Tibial nerve (tissue), 4 donors: ENCODE measurements around the gene LCT. TPM values are rescaled to one million over a fixed set of nuclear protein-coding genes. Genes with fewer than 3 reads are reported as not detected.

ENCODE experiments used
- DNase-seq, 2 donors: peaks; one replicate each; pipeline ENCODE4 v3.0.0-alpha.2; 2019; ENCODE audit warnings: low spot score in 2 of 2
- H3K27ac ChIP-seq, 4 donors: fragments of 200-600 bp; sonication (generic) in 3 of 4; one replicate each; pipeline ENCODE4 v1.5.1; 2017 to 2019; ENCODE audit warnings: mild to moderate bottlenecking in 1 of 4
- H3K27me3 ChIP-seq, 2 donors: fragments of 200-600 bp; sonication (generic) in 1 of 2; one replicate each; pipeline versions ENCODE4 v1.5.1 to v1.6.0; 2017 to 2019
- H3K36me3 ChIP-seq, 3 donors: fragments of 200-600 bp; sonication (generic); one replicate each; pipeline ENCODE4 v1.5.1; 2018 to 2019
- H3K4me1 ChIP-seq, 4 donors: fragments of 200-600 bp; sonication (generic) in 3 of 4; one replicate each; pipeline ENCODE4 v1.5.1; 2017 to 2019
- H3K4me3 ChIP-seq, 4 donors: fragments of 200-600 bp; sonication (generic) in 3 of 4; one replicate each; pipeline ENCODE4 v1.5.1; 2017 to 2019; ENCODE audit warnings: mild to moderate bottlenecking in 1 of 4, moderate library complexity in 1 of 4
- H3K9me3 ChIP-seq, 4 donors: fragments of 200-600 bp; sonication (generic) in 3 of 4; one replicate each; pipeline ENCODE4 v1.5.1; 2017 to 2019
- EP300 ChIP-seq, 2 donors: sonication (generic); formaldehyde crosslinking; IDR thresholded peaks; one replicate each; pipeline ENCODE4 v1.6.1; 2017; ENCODE audit warnings: antibody characterized with exemption in 2 of 2, mild to moderate bottlenecking in 1 of 2
- POLR2A ChIP-seq, 2 donors: fragments of 450-650 bp; IDR thresholded peaks; one replicate each; pipeline ENCODE4 v1.6.1; 2017; ENCODE audit warnings: antibody characterized with exemption in 2 of 2, mild to moderate bottlenecking in 2 of 2, moderate library complexity in 2 of 2
- WGBS, 2 donors: methylation state at CpG; one replicate each; pipeline ENCODE4 v1.1.5; 2018; 5-methylcytosine and 5-hydroxymethylcytosine counted together
- total RNA-seq, 4 donors: library from RNA; depleted of rRNA; stranded (reverse); fragments of >200 nt; gene quantifications; one replicate each; pipeline ENCODE4 v1.1.0, GENCODE V29; 2016
- TF ChIP-seq, protein P1 (sequence below), 5 experiments: fragments of 200-600 bp in 3 of 5; fragments of 450-650 bp in 2 of 5; sonication (generic) in 3 of 5; IDR thresholded peaks; one replicate each; pipeline ENCODE4 v1.5.1; 2016 to 2019; ENCODE audit warnings: antibody characterized with exemption in 5 of 5, mild to moderate bottlenecking in 3 of 5, moderate library complexity in 2 of 5

Gene LCT
- total RNA-seq, 4 donors from 2014 or later = under 0.01 TPM; not detected in 3

DNA sequence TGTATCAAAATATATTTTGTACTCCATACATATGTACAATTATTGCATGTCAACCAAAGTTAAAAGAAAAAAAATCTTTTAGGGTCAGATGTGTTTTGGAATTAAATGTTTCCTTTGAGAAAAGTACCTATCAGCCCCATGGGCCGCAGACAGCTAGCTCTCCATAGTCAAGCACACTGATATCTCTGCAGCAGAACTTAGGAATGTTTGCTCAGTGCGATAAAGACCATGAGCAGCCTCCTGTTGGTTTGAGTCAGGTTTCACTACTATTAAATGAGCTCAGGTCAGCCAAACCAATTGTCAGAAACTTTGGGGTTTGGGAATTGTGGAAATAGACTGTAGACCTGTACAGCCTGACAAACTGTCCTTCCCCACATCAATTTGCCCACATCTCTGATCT is 33.7 kb downstream of the LCT start:
- WGBS, 2 donors = 89 to 90% methylated on average over 2 of the region's 2 CpGs
- no peak overlapping the region for H3K4me3 ChIP-seq
- H3K27me3 ChIP-seq = no peaks in the 10 kb centered on the region
- H3K36me3 ChIP-seq = no peaks in the 10 kb centered on the region
- DNase-seq = no peak
- H3K27ac ChIP-seq = no peak overlapping the region
- no peaks in the 10 kb centered on the region for H3K4me1 ChIP-seq
- H3K9me3 ChIP-seq = peaks cover 0 to 25% (median 0%) of the 10 kb centered on the region in 4 donors
- no peak for TF ChIP-seq POLR2A (IDR thresholded peaks at IDR 0.05)
- TF ChIP-seq, protein P1, sequence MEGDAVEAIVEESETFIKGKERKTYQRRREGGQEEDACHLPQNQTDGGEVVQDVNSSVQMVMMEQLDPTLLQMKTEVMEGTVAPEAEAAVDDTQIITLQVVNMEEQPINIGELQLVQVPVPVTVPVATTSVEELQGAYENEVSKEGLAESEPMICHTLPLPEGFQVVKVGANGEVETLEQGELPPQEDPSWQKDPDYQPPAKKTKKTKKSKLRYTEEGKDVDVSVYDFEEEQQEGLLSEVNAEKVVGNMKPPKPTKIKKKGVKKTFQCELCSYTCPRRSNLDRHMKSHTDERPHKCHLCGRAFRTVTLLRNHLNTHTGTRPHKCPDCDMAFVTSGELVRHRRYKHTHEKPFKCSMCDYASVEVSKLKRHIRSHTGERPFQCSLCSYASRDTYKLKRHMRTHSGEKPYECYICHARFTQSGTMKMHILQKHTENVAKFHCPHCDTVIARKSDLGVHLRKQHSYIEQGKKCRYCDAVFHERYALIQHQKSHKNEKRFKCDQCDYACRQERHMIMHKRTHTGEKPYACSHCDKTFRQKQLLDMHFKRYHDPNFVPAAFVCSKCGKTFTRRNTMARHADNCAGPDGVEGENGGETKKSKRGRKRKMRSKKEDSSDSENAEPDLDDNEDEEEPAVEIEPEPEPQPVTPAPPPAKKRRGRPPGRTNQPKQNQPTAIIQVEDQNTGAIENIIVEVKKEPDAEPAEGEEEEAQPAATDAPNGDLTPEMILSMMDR (IDR thresholded peaks at IDR 0.05) = no peak
- no peak for TF ChIP-seq EP300 (IDR thresholded peaks at IDR 0.05)

DNA sequence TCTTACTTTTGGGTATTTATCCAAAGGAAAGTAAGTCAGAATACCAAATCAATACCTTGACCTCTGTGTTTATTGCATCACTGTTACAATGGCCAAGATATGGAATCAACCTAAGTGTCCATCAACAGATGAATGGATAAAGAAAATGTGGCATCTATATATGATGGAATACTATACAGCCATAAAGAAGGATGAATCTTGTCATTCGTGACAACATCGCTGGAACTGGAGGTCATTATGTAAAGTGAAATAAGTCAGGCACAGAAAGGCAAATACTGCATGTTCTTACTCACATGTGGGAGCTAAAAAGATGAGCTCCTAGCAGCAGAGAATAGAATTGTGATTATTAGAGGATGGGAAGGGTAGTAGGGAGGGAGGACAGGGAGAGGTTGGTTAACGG is 34.6 kb downstream of the LCT start:
- 65% methylated on average over 3 of the region's 3 CpGs for WGBS, 2 donors
- Histone ChIP-seq H3K27ac (no peak overlapping the region), H3K9me3 (peaks cover 0 to 25% (median 0%) of the 10 kb centered on the region in 4 donors), H3K4me1 (no peaks in the 10 kb centered on the region), H3K36me3 (no peaks in the 10 kb centered on the region), H3K27me3 (no peaks in the 10 kb centered on the region), H3K4me3 (no peak overlapping the region)
- DNase-seq = no peak
- TF ChIP-seq EP300 (IDR thresholded peaks at IDR 0.05) (no peak), POLR2A (IDR thresholded peaks at IDR 0.05) (no peak)
- TF ChIP-seq, protein P1 (IDR thresholded peaks at IDR 0.05) = no peak

DNA sequence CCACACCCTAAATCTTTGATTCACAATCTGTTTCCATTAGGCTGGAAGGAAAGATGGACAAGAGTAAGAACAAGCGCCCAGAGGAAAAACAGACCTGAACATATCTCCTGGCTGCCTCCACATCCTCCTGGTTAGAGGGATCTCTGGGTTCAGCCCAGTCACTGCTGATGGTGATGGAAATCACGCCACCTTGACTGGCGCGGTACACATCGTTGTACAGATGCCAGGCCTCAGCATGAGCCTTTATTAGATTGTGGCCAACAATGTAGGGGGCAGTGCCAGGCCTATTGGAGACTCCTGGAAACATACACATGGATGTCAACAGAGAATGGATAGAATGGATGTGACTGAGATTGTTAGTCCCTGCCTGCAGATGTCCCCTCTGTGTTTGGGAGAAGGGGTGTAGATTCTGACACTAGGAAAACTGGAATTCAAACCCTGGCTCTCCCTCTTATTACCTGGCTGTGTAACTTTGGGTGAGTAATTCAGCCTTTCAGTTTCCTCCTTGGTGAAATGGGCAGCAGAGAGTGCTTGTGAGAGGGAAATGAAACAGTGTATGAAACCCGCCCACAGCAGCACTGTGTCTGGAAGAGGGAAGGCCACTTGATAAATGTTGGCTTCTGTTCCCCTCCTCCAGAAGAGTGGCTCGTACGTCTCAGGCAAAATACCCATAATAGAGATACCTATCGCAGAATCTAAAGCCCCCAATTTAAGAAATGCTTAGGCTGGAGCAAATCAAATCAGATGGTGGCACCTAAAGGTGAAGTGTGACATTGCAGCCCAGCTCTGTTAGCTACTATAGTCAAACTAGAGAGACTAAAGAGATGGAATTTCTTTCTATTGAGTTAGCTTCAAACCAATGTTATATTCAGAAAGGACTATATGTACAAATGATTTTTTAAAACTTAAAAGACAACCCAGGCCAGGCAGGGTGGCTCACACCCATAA is 36.2 kb downstream of the LCT start:
- Histone ChIP-seq H3K9me3 (peaks cover 0 to 25% (median 0%) of the 10 kb centered on the region in 4 donors), H3K4me3 (no peak overlapping the region), H3K27me3 (no peaks in the 10 kb centered on the region), H3K27ac (no peak overlapping the region), H3K4me1 (no peaks in the 10 kb centered on the region), H3K36me3 (no peaks in the 10 kb centered on the region)
- no peak for DNase-seq
- TF ChIP-seq, protein P1 (IDR thresholded peaks at IDR 0.05) = no peak
- TF ChIP-seq EP300 (IDR thresholded peaks at IDR 0.05) (no peak), POLR2A (IDR thresholded peaks at IDR 0.05) (no peak)
- WGBS, 2 donors = 90 to 92% methylated on average over 9 of the region's 9 CpGs

DNA sequence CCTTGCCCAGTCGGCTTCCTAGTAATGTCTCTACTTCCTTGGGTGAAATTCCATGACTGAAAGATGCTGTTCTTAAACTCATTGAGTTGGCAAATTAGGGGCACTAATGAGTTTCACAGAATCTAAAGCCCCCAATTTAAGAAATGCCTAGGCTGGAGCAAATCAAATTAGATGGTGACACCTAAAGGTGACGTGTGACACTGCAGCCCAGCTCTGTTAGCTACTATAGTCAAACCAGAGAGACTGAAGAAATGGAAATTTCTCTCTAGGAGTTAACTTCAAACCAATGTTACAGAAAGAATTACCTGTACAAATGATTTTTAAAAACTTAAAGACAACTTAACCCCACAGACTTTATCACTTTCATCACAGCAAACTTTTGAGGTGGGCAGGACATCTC is 37.2 kb downstream of the LCT start:
- TF ChIP-seq, protein P1 (IDR thresholded peaks at IDR 0.05) = no peak
- no peak for TF ChIP-seq POLR2A (IDR thresholded peaks at IDR 0.05)
- TF ChIP-seq EP300 (IDR thresholded peaks at IDR 0.05) = no peak
- Histone ChIP-seq H3K27ac (no peak overlapping the region), H3K4me3 (no peak overlapping the region), H3K27me3 (no peaks in the 10 kb centered on the region), H3K9me3 (peaks cover 0 to 25% (median 0%) of the 10 kb centered on the region in 4 donors), H3K4me1 (no peaks in the 10 kb centered on the region), H3K36me3 (no peaks in the 10 kb centered on the region)
- 52 to 54% methylated on average over 2 of the region's 2 CpGs for WGBS, 2 donors
- no peak for DNase-seq

DNA sequence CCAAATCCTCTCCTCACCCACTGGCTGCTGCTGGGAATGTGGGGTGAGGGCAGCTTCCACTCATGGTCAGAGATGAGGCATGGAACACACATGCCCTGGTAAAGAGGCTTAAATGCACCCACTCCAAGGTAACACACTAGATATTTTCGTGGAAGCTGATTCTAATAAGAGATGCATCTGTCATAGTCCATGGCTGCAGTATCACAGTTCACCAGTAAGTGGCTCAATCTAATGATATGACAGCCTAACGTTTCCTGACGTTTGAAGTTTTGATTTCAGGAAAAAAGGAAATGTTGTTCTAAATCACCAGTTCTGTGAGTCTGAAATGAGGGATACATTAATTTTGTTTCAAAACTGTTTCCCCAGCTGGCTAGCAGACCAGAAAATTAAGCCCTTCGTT is 38.2 kb downstream of the LCT start:
- no peak overlapping the region for H3K4me3 ChIP-seq
- H3K9me3 ChIP-seq = peaks cover 0 to 25% (median 0%) of the 10 kb centered on the region in 4 donors
- no peaks in the 10 kb centered on the region for H3K4me1 ChIP-seq
- no peaks in the 10 kb centered on the region for H3K27me3 ChIP-seq
- 36 to 41% methylated on average over 4 of the region's 4 CpGs for WGBS, 2 donors
- no peak overlapping the region for H3K27ac ChIP-seq
- no peak for TF ChIP-seq POLR2A (IDR thresholded peaks at IDR 0.05)
- no peak for TF ChIP-seq EP300 (IDR thresholded peaks at IDR 0.05)
- TF ChIP-seq, protein P1 (IDR thresholded peaks at IDR 0.05) = no peak
- DNase-seq = no peak
- no peaks in the 10 kb centered on the region for H3K36me3 ChIP-seq
